Measurements from ENCODE around the gene SAMM50.
A peak's percentile ranks its signal among the peaks of the same experiment; 100 is the strongest.

GRCh38 chr22:43955040-43955882 is at the start of gene SAMM50:
- TF ChIP-seq CTCF (IDR thresholded peaks at IDR 0.05), result 0 out of 2 replicates have a peak, but pooled peaks have one; percentile 14
- TF ChIP-seq ZFX (IDR thresholded peaks at IDR 0.05; ENCODE audit: borderline replicate concordance), result no peak

Data from 22Rv1 (cell line).